ENCODE data around the gene TIMM29. TPM values are rescaled to one million over a fixed set of nuclear protein-coding genes. Genes with fewer than 3 reads are reported as not detected.

Gene TIMM29
- total RNA-seq, 2 donors from 2014 or later = 16.5 to 22.0 TPM

- peaks cover 52% of the 10 kb centered on the region for H3K36me3 ChIP-seq
- H3K4me1 ChIP-seq = peaks cover 0 to 7% of the 10 kb centered on the region in 2 donors
- no peak for TF ChIP-seq CTCF (IDR thresholded peaks at IDR 0.05)
- H3K9me3 ChIP-seq = no peaks in the 10 kb centered on the region
- no peak overlapping the region for H3K4me3 ChIP-seq
- no peaks in the 10 kb centered on the region for H3K27me3 ChIP-seq
- DNase-seq (ENCODE audit: low spot score) = no peak
- H3K27ac ChIP-seq = no peak overlapping the region
These were observed 7.8 kb upstream of the TIMM29 start for GRCh38 chr19:10920781-10921180.

DNA sequence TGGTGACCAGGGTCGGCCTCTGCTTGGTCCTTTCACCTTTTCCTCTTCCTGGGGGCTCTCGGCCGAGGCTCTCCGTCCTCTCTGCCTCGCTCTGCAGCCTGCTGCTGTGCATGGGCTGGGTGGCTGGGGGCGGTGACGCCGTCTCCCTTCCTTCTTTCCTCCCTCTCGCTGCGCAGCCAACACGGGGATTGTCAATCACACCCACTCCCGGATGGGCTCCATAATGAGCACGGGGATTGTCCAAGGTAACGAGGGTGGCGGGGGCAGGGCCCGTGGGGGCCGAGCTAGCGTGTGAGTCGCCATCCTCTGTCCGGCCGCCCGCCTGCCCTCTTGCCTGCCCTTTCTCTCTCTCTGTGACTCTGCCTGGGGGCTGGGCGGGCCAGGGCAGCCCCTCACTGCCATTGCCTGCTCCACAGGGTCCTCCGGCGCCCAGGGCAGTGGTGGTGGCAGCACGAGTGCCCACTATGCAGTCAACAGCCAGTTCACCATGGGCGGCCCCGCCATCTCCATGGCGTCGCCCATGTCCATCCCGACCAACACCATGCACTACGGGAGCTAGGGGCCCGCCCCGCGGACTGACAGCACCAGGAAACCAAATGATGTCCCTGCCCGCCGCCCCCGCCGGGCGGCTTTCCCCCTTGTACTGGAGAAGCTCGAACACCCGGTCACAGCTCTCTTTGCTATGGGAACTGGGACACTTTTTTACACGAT is 7.3 kb upstream of the TIMM29 start:
- no peaks in the 10 kb centered on the region for H3K27me3 ChIP-seq
- no peak overlapping the region for H3K4me3 ChIP-seq
- DNase-seq (ENCODE audit: low spot score) = no peak
- no peaks in the 10 kb centered on the region for H3K9me3 ChIP-seq
- H3K36me3 ChIP-seq = peaks cover 46% of the 10 kb centered on the region
- H3K27ac ChIP-seq = no peak overlapping the region
- no peak for TF ChIP-seq CTCF (IDR thresholded peaks at IDR 0.05)
- H3K4me1 ChIP-seq = peaks cover 0 to 7% of the 10 kb centered on the region in 2 donors

DNA sequence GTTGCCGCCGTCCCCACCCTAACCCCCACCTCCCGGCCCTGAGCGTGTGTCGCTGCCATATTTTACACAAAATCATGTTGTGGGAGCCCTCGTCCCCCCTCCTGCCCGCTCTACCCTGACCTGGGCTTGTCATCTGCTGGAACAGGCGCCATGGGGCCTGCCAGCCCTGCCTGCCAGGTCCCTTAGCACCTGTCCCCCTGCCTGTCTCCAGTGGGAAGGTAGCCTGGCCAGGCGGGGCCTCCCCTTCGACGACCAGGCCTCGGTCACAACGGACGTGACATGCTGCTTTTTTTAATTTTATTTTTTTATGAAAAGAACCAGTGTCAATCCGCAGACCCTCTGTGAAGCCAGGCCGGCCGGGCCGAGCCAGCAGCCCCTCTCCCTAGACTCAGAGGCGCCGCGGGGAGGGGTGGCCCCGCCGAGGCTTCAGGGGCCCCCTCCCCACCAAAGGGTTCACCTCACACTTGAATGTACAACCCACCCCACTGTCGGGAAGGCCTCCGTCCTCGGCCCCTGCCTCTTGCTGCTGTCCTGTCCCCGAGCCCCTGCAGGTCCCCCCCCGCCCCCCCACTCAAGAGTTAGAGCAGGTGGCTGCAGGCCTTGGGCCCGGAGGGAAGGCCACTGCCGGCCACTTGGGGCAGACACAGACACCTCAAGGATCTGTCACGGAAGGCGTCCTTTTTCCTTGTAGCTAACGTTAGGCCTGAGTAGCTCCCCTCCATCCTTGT is 6.5 kb upstream of the TIMM29 start:
- no peak for DNase-seq (ENCODE audit: low spot score)
- Histone ChIP-seq H3K27me3 (no peaks in the 10 kb centered on the region), H3K36me3 (peaks cover 40% of the 10 kb centered on the region)

GRCh38 chr19:10922638-10923014 is 6.0 kb upstream of the TIMM29 start:
- Histone ChIP-seq H3K4me3 (no peak overlapping the region), H3K27me3 (no peaks in the 10 kb centered on the region), H3K36me3 (peaks cover 40% of the 10 kb centered on the region), H3K27ac (no peak overlapping the region), H3K9me3 (no peaks in the 10 kb centered on the region), H3K4me1 (peaks cover 0 to 12% of the 10 kb centered on the region in 2 donors)
- no peak for TF ChIP-seq CTCF (IDR thresholded peaks at IDR 0.05)
- DNase-seq (ENCODE audit: low spot score) = no peak

More for the DNA sequence above, 6.5 kb upstream of the TIMM29 start:
- Histone ChIP-seq H3K9me3 (no peaks in the 10 kb centered on the region), H3K4me3 (no peak overlapping the region), H3K27ac (no peak overlapping the region), H3K4me1 (peaks cover 0 to 7% of the 10 kb centered on the region in 2 donors)
- TF ChIP-seq CTCF (IDR thresholded peaks at IDR 0.05) = no peak

DNA sequence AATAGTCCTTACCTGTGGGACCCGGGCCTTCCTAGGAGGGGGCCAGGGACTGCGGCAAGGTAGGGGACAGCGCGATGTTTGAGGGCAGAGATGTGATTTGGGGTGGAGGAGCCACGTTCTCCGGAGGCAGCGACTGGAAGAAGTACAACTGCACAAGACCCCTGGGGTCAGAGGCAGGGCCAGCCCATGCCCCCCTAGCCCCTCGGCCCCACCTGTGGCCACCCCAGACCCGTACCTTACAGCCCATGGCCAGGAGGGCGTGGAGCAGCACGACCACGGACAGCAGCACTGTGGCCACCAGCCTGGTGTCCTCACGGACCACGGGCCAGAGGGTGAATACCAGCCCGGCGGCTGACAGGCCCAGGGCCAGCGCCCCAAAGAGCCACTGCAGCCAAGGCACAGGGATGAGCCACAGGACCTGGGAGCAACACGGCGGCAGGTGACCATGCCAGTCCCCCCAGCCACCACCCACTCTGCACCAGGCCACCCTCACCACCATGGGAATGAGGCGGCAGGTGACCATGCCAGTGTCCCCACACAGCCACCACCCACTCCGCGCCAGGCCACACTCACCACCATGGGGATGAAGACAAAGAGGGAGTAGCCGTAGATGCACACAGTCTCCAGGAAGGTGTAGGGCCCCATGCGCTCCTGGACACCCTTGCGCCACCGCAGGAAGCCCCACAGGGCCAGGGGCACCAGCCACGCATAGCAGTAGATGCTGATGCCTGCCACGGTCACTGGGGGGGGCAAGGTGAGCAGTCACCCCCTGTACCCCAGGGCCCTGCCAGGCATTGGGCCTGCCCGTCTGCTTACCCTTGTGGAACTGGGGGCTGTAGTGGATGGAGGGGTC is 5.1 kb upstream of the TIMM29 start:
- no peak for DNase-seq (ENCODE audit: low spot score)
- peaks cover 40% of the 10 kb centered on the region for H3K36me3 ChIP-seq

More for the DNA sequence above, 5.1 kb upstream of the TIMM29 start:
- TF ChIP-seq CTCF (IDR thresholded peaks at IDR 0.05) = no peak
- Histone ChIP-seq H3K27ac (no peak overlapping the region), H3K27me3 (no peaks in the 10 kb centered on the region), H3K4me3 (no peak overlapping the region), H3K4me1 (peaks cover 0 to 17% of the 10 kb centered on the region in 2 donors), H3K9me3 (no peaks in the 10 kb centered on the region)

All from right atrium auricular region (tissue), 2 donors.